LNCaP clone FGC (cell line): ENCODE measurements around the gene ARHGEF4.

Source experiments
- DNase-seq: peaks from one replicate; pipeline ENCODE4 v3.0.0-alpha.2; 2011; ENCODE audit warnings: low read depth
- H3K4me3 ChIP-seq: 2 replicates; pipeline ENCODE4 v1.5.1; 2011; ENCODE audit warnings: mild to moderate bottlenecking, low read depth, low read length, control low read depth
- CTCF ChIP-seq: IDR thresholded peaks from 2 replicates; pipeline ENCODE4 v1.5.1; 2012; ENCODE audit warnings: mild to moderate bottlenecking; ENCODE audit not compliant: control insufficient read depth, insufficient read depth; ENCODE audit errors: extremely low read depth

ARHGEF4 gene

DNA sequence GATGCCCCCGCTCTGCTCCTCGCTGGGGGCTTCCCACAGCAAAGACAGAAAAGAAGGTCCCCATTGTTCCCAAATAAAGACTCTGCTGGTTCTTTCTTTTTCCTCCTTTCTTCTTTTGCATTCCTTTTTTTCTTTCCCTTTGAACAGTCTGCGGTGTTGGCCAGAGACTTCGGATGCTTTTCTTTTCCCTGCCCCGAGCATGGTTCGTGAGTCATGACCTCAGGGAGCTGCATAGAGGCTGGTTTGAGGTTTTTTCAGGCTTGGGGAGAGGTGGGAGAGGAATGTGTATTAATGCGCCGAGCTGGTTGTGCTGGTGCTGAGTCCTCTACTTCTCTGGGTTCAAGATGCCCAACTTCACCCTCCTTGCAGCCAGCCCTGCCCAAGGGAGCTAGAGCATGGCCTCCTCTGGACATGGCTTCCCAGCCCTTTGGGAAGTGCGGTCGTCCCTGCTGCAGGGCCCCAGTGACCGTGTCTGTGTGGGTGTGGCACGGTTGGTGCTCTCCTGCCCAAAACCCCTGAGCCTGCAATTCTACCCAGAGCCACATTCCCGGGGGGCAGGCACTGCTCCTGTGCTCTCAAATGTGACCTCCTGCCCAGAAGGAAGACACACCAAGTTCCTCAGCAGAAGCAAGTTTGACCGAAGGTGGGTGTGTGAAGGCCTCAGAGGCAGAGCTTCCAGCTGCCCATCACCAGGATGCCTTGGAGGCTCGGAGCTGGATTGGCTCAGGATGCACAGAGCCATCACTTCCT is 9.0 kb upstream of the ARHGEF4 start:
- H3K4me3 ChIP-seq: no peak overlapping the region
- TF ChIP-seq CTCF: no peak
- DNase-seq: no peak

DNA sequence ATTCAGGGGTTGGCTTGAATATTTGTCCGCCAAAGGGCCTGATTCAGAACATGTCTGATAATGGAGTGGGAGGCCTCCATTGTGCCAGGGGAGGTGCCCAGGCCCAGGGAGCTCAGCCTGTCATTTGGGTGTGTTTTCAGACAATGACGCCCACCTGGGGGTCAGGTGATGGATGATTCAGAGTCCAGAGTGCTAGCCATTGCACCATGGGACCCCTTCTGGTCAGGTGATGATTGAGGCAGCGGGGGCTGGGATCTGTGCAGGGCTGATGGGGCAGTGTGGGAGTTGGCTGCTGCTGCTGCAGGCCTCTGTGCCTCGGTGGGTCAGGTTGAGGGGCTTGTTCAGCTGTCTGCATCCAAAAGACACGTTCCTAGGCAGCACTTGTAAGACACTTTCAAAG is 8.3 kb upstream of the ARHGEF4 start:
- TF ChIP-seq CTCF: no peak
- DNase-seq: no peak

DNA sequence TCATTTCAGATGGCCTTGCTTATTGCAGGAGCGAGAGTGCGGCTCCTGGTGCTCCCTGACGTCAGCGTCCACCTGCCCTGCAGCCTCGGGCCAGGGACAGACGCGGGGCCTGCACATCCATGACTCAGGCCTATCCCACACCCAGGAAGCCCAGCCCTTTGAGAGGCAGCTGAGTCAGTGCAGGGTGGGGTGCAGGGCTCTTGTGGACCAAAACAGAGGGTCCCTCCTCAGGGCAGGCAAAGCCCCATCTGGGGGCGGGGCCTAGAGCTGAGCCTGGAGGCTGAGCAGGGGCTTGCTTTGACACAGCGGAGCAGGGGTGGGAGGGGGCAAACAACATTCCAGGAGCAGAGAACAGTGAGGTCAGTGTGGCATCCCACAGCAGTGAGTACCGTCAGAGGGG is 7.7 kb upstream of the ARHGEF4 start:
- H3K4me3 ChIP-seq: no peak overlapping the region
- no peak for TF ChIP-seq CTCF
- no peak for DNase-seq

More for the DNA sequence above, 8.3 kb upstream of the ARHGEF4 start:
- no peak overlapping the region for H3K4me3 ChIP-seq

DNA sequence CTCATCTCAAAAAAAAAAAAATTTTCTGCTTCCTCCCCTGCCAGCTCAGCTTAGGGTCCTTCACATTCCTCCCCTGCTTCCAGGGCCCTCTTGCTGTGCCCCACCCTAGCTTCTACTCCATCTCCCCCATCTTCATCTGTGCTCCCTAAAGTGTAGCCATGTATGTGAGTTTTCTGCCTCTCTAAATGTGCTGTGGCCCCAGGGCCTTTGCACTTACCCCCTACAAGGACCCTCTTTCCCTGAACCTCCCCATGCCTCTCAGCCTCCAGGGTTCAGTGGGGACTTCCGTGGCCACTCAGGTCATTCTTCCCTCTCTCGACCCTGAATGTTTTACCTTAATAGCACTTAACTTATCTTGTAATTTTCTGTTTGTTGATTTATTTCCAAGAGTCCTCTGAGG is 6.2 kb upstream of the ARHGEF4 start:
- no peak for DNase-seq
- no peak overlapping the region for H3K4me3 ChIP-seq
- no peak for TF ChIP-seq CTCF

- H3K4me3 ChIP-seq: no peak overlapping the region
- no peak for DNase-seq
- no peak for TF ChIP-seq CTCF
Observed at GRCh38 chr2:130831356-130831755, 5.4 kb upstream of the ARHGEF4 start.

DNA sequence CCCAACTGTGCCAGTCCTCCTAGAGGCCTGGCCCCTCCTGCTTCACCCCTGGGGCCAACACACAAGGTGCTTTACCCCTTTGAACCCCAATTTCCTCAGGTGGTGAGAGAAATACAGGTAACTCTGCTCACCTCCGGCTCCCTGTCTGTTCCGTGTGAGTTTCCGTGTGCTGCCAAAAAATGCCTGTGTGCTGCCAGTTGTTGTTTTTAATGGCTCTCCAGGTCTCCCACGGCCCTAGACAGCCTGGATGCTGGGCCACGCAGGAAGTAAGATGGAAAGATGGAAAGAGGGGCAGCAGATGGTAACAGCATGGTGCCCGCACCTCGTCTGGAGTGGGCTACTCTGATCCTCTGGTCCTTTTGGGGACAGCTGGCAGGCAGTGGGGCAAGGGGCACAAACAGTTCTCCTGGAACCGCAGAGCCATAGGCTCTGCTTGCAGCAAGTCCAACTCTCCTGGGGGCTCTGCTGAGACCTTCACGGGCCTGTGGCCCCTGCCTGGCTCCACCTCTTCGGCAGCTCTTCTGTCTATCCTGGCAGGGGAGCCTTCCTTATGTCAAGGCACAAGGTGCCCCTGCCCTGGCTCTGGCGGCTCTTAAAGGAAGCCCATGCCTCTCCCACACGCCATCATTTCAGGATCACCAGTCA is 4.3 kb upstream of the ARHGEF4 start:
- H3K4me3 ChIP-seq: no peak overlapping the region
- TF ChIP-seq CTCF: no peak
- no peak for DNase-seq
